CD4-positive, alpha-beta T cell treated with Interferon alpha-2 for 1 hour (primary cell): Measurements from ENCODE around the gene MYCBP.
A peak's percentile ranks its signal among the peaks of the same experiment; 100 is the strongest.

Experiments
- DNase-seq, 2 donors: peaks; one replicate each; pipeline ENCODE4 v3.0.0-alpha.2; 2020 to 2022

MYCBP gene

DNA sequence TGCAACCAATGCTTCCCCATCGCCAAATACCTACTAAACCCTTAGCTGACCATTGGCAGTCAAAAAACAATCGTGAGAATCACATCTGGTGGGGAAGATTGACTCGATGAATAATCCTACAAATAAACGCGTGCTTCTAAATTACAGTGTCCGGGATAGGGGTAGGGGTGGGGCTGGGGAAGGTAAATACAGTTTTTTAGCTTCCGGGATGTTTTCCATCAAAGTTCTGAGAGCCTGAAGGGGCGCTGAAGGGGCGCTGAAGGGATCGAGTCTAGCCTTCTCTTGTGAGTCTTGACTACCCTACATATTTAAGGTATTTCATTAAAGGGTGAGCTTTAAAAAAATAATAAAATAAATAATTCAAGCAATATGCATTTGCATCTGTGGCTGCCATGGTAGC, 54.1 kb downstream of the MYCBP start:
- DNase-seq = no peak

DNA sequence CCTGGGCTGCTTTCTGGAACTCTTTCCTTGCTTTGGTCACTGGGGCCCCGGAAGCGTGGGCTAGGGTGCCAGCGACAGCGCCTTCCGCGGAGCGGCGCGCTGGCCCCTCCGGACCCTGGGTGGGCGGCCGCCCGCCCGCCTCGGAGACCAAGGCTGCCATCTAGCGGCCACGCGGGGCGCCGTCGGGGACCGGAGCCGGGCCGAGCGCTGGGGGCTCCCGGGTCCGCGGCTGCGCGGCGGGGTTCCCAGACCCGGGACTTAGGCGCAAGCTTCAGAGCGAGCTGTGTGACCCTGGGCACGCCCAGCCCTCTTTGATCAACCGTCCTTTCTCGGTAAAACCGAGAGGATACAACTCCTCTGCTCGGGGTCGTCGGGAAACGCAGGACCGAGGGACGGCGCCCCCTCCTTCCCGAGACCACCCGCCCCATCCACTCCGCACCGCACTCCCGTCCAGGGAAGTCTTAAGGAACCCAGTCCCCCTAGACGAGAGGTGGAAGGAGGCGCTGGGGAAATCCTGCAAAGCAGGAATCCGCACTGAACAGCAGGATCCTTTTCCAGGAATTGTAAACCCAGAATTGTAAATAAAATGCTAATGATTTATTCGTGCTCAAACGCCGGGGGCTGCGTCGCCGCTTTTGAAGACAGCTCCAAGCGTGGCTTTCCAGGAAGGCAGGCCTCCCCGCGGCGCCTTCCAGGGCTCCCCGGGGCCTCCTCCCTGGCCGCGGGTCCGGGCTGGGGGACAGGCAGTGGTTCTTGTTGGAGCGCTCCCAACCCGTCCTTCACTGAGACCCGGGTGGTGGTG, 54.8 kb downstream of the MYCBP start:
- peak; percentile 14 to 40 for DNase-seq

- no peak for DNase-seq
Measured at GRCh38 chr1:38817267-38818174, 55.6 kb downstream of the MYCBP start.

- no peak for DNase-seq
Measured at GRCh38 chr1:38815903-38816627, 57.1 kb downstream of the MYCBP start.

- no peak for DNase-seq
Measured at GRCh38 chr1:38814984-38815464, 58.1 kb downstream of the MYCBP start.

GRCh38 chr1:38814444-38814983, 58.6 kb downstream of the MYCBP start:
- no peak for DNase-seq

- DNase-seq = no peak
Measured at GRCh38 chr1:38812981-38813380, 60.2 kb downstream of the MYCBP start.
